GM19099 (cell line): ENCODE results near the gene PLEKHA7.

Source experiments
- POLR2A ChIP-seq: IDR thresholded peaks from 3 replicates; pipeline ENCODE4 v1.6.1; 2011; ENCODE audit warnings: low read depth; ENCODE audit not compliant: insufficient read length; ENCODE audit errors: extremely low read depth

Gene PLEKHA7

GRCh38 chr11:17012712-17013547, 1.3 kb downstream of the PLEKHA7 start:
- TF ChIP-seq POLR2A, result no peak

GRCh38 chr11:17012179-17012578, 2.0 kb downstream of the PLEKHA7 start:
- TF ChIP-seq POLR2A, result no peak

GRCh38 chr11:17010851-17011420, 3.3 kb downstream of the PLEKHA7 start:
- no peak for TF ChIP-seq POLR2A

- no peak for TF ChIP-seq POLR2A
Measured at GRCh38 chr11:17008099-17008498, 6.1 kb downstream of the PLEKHA7 start.

- no peak for TF ChIP-seq POLR2A
Measured at GRCh38 chr11:17005646-17006045, 8.6 kb downstream of the PLEKHA7 start.

- no peak for TF ChIP-seq POLR2A
Measured at GRCh38 chr11:17004486-17005148, 9.6 kb downstream of the PLEKHA7 start.

- TF ChIP-seq POLR2A, result no peak
Measured at GRCh38 chr11:17003426-17003825, 10.8 kb downstream of the PLEKHA7 start.

- no peak for TF ChIP-seq POLR2A
Measured at GRCh38 chr11:17002543-17002942, 11.7 kb downstream of the PLEKHA7 start.

GRCh38 chr11:17001806-17002205, 12.4 kb downstream of the PLEKHA7 start:
- no peak for TF ChIP-seq POLR2A

- no peak for TF ChIP-seq POLR2A
Measured at GRCh38 chr11:17000987-17001386, 13.2 kb downstream of the PLEKHA7 start.

- no peak for TF ChIP-seq POLR2A
Measured at GRCh38 chr11:16999116-16999515, 15.1 kb downstream of the PLEKHA7 start.

- no peak for TF ChIP-seq POLR2A
Measured at GRCh38 chr11:16997624-16998023, 16.6 kb downstream of the PLEKHA7 start.

- TF ChIP-seq POLR2A, result no peak
Measured at GRCh38 chr11:16993495-16993894, 20.7 kb downstream of the PLEKHA7 start.

GRCh38 chr11:16992846-16993245, 21.4 kb downstream of the PLEKHA7 start:
- no peak for TF ChIP-seq POLR2A

- TF ChIP-seq POLR2A, result no peak
Measured at GRCh38 chr11:16989554-16989953, 24.7 kb downstream of the PLEKHA7 start.

- no peak for TF ChIP-seq POLR2A
Measured at GRCh38 chr11:16987205-16987568, 27.0 kb downstream of the PLEKHA7 start.
